Right renal cortex interstitium (tissue), 3 donors: ENCODE results near the gene BANF2. TPM values are rescaled to one million over a fixed set of nuclear protein-coding genes. Genes with fewer than 3 reads are reported as not detected.
"Not testable (repeated sequence)": the region's sequence is repeated elsewhere in the genome, so short reads cannot be mapped to it uniquely, and the experiment has no call there.

Experiments
- DNase-seq, 3 donors: peaks; one replicate each; pipeline ENCODE4 v3.0.0-alpha.2; 2013; ENCODE audit warnings: low read depth in 3 of 3, low spot score in 2 of 3
- polyA plus RNA-seq, 3 donors: library from polyadenylated mRNA; unstranded; fragments of 120-200 nt; gene quantifications; one replicate each; pipeline ENCODE4 v1.2.1, GENCODE V29; 2013; ENCODE audit not compliant: insufficient read length in 3 of 3

BANF2 gene
- polyA plus RNA-seq, 3 donors, result 0.29 TPM; not detected in 2

GRCh38 chr20:17761604-17762003 lies 61.8 kb downstream of the BANF2 start:
- DNase-seq, result no peak

- DNase-seq, result no peak
Measured at GRCh38 chr20:17762243-17762872, 62.6 kb downstream of the BANF2 start.

GRCh38 chr20:17762873-17763557 lies 63.2 kb downstream of the BANF2 start:
- DNase-seq, result no peak

GRCh38 chr20:17765017-17765416 lies 65.3 kb downstream of the BANF2 start:
- DNase-seq, result no peak

- DNase-seq, result no peak
Measured at GRCh38 chr20:17765584-17765983, 65.8 kb downstream of the BANF2 start.

GRCh38 chr20:17766226-17766625 lies 66.5 kb downstream of the BANF2 start:
- DNase-seq, result no peak

- no peak for DNase-seq
Measured at GRCh38 chr20:17767624-17768023, 67.9 kb downstream of the BANF2 start.

- no peak for DNase-seq
Measured at GRCh38 chr20:17768271-17768670, 68.5 kb downstream of the BANF2 start.

- DNase-seq, result not testable (repeated sequence)
Measured at GRCh38 chr20:17769716-17770115, 70.0 kb downstream of the BANF2 start.

GRCh38 chr20:17771206-17772004 lies 71.6 kb downstream of the BANF2 start:
- DNase-seq, result no peak

GRCh38 chr20:17772005-17772343 lies 72.2 kb downstream of the BANF2 start:
- no peak for DNase-seq

- DNase-seq, result no peak
Measured at GRCh38 chr20:17773619-17774018, 73.9 kb downstream of the BANF2 start.

GRCh38 chr20:17775600-17775999 lies 75.8 kb downstream of the BANF2 start:
- DNase-seq, result no peak

- DNase-seq, result no peak
Measured at GRCh38 chr20:17776551-17776950, 76.8 kb downstream of the BANF2 start.

GRCh38 chr20:17779011-17779410 lies 79.2 kb downstream of the BANF2 start:
- not testable (repeated sequence) for DNase-seq

GRCh38 chr20:17782768-17783167 lies 83.0 kb downstream of the BANF2 start:
- no peak for DNase-seq

- no peak for DNase-seq
Measured at GRCh38 chr20:17783671-17784070, 83.9 kb downstream of the BANF2 start.

- DNase-seq, result no peak
Measured at GRCh38 chr20:17785007-17785406, 85.2 kb downstream of the BANF2 start.
